Amniotic stem cell (primary cell): ENCODE measurements around the gene SETD7.

ENCODE experiments used
- DNase-seq: peaks from one replicate; lab custom pipeline; 2025; lab: John Stamatoyannopoulos, UW

Gene SETD7

GRCh38 chr4:139574641-139575040 lies 18.6 kb upstream of the SETD7 start:
- DNase-seq = no peak

- no peak for DNase-seq
Observed at GRCh38 chr4:139568206-139568955, 12.4 kb upstream of the SETD7 start.

DNA sequence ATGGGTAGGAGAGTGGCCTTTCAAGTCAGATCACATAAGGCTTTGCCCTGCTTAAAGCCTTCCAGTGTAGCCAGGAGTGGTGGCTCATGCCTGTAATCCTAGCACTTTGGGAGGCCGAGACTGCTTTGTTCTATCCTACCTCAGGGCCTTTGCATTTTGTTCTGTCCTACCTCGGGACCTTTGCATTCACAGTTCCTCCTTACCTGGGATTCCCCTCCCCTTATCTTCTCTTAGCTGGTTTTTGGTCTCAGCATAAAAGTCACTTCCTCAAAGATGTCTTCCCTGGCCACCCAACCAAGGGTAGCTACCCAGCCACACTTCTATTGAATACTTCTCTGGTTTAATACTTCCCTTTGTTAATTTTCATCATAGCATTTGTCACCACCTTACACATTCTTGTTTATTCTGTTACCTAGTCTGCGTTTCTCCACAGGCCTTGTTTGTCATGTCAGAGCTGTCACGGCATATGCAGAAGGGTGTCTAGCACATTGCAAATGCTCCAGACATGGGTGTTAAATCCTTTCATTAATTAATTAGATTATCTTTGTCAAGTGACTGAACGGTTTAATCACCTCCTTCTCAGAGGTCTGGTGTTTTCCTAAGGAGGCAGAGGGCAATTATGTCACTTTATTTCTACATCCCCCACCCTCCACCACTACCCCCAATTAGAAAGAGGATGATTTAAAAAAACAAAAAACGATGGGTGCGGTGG lies 11.3 kb upstream of the SETD7 start:
- no peak for DNase-seq

DNA sequence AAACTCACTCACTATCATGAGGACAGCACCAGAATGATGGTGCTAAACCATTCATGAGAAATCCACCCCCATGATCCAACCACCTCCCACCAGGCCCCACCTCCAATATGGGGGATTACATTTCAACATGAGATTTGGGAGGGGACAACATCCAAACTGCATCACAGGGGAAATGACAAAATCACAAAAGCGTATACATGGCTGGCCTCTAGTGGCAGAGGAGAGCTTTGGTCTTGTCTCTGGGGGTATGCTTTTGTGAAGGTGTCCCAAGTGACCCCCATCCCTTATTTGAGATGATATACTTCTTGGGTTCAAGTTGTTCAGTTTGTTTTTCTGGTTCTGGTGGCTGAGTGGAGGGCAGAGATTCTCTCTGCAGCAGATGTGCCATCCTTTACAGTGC lies 8.5 kb upstream of the SETD7 start:
- DNase-seq = no peak

DNA sequence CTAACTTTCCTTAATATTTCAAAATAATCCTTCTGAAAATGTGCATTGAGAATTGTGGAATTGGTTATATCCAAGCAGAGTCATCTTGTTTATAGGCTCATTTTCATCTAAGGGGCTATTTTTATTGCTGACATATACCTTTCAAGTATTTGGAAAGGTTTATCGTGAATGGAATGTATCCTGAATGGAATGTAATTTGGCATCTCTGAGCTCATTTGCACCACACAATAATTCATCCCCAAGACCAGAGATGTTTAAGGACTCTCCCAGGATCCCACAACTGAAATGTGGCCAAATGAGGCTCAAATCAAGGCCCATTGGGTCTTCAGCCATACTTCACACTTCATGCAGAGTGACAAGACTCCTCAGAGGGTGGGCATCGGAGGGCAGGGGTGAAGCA lies 7.5 kb upstream of the SETD7 start:
- DNase-seq = no peak

- no peak for DNase-seq
Observed at GRCh38 chr4:139562839-139563238, 6.8 kb upstream of the SETD7 start.

DNA sequence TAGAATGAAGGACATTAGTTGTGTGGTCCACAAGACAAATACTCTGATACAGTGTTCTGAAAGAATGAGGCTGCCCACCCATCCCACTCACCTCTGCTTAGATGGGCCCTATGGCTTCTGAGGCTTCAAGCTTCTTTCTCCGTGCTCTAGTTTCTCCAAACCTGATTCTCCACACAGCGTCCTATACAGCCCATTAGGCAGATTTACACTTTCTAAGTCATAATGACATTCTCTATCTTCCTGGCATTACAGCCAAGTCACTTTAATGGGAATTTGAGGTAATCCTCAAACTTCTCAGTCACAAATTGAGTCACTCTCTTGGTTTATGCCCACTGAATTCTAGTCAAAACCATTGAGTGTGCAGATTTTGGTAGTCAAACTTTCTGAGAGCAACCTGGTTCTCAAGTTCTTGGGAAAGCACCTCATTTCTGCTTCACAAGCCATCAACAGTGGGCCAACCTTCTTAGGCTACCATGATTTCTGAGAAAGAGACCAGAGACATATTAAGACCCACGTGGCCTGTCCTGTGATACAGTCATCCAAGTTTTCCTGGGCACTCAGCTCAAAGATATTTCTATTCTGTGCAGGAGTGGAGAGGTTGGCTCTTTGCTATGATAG lies 6.2 kb upstream of the SETD7 start:
- no peak for DNase-seq

DNA sequence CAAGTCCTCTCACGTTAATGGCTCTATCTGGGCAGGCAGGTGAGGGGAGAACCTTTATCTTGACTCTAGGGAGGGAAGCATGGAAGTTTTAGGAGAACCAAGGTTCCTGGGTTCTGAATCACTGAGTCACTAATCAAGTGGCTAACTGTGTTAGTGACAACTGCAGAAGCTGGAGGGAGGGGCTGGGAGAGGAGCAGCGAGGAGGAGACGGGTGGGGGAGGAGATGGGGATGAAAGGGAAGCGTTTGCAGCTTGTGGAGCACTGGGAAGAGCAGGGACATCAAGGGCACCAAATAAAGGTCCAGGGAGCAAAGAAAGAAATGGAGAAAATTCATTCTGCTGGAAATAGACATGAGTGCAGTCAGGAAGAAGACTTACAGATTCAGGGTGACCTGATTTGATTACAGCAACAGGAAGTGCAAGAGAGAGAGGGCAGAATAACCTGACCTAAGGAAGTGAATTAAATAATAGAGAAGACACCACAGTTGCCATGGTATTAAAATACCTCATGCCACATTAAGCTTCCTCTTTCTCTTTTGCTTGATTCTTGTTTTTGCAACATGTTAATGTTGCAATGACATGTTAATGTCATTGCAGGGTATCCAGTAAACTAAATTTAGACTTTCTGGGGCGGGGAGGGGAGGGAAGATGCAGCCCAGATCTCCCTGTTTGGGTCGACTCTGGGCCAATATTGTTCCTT lies 4.5 kb upstream of the SETD7 start:
- no peak for DNase-seq

DNA sequence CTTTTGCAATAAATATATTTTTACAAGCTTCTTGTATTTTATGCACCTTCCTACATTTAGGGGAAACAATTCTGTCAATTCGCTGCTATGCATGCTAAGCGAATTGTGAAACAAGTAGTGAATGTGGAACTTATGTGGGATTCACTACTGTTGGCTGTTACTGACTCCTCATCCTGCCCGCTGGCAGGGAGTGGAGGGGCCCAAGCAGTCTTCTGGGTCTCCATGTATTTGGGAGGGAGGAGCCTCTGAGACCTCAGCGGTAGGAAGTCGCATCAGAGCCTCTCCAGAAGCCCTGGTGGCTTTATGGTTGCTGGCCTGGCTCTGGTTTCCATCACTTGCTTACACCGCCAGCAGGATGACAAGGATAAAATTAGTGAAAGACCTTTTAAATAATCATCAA lies 3.7 kb upstream of the SETD7 start:
- no peak for DNase-seq

- DNase-seq = no peak
Observed at GRCh38 chr4:139559089-139559479, 3.1 kb upstream of the SETD7 start.

GRCh38 chr4:139558235-139559088 lies 2.4 kb upstream of the SETD7 start:
- no peak for DNase-seq

DNA sequence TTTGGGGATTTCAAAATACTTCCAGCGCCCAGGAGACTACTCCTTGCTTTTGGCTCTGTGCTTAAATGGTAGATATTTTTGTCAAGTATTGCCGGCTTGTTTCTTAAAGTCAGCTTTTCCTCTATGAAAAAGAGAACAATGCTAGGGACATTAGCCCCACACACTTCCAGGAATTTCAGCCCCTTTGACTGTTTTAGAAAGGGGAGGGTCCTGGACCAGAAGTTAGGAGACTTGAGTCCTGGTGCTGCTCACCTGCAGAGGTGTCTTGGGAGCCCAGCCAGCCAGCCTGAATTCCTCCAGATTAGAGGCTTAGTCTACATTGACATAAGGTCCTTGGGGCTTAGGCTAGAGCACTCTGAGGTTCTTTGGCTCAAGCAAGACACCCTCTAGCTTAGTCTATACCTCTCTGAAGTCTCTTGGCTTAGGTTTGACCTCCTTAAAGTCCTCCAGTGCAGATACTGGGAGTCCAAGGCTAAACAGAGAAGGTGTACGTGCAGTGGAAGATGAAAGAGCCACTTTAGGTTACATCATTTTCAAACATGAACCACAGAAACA lies 1.6 kb upstream of the SETD7 start:
- no peak for DNase-seq

DNA sequence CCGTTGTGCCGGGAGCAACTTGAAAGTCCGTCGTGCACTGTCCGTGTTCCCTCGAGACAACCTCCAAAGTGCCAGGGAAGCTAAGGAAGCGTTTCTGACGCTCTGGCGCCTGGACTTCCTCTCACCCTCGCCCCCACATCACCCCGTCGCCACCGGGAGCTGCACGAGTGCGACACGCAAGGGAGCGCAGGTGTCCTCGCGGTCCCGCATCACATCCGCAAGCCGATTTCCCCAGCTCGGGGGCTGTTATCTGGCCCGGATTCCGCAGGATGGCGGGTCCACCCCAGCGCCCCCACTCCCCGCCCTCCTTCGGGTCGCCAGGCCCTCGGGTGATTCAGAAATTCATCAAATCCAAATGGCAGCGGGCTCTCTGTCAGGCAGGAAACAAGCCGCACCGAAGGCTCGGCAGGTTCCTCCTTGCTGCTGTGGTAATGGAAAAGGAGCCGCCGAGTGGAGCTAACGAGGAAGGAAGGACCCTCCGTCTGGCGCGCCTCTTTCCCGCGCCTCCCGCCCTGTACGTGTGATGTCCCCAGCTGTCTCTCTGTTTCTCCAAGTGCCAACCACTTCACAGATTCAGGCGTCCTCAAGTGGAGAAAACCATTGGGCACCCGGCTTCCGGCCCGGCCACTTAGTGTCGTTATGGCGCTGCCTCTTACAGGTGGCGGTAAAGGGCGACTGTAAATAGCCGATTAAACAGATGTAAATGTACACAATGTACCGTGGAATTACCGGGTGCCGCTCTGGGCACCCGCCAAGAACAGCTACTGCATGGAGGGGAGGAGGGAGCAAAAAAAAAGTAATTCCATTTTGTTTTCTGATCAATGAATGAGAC lies 921 bp upstream of the SETD7 start:
- no peak for DNase-seq

GRCh38 chr4:139555705-139556070 lies 331 bp downstream of the SETD7 start:
- no peak for DNase-seq

GRCh38 chr4:139554893-139555704 lies 920 bp downstream of the SETD7 start:
- peak; percentile 84 for DNase-seq

DNA sequence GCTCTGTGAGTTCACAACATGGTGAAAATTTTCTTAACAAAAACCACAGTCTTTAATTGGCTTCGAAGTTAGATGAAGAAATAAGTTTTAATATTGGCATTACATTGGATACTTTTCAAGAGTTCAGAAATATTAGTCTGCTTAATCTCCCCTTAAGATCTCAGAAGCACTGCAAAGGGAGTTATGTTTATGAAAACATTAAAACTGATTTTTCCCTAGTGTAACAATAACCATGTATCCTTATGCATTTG lies 1.5 kb downstream of the SETD7 start:
- DNase-seq = no peak

- DNase-seq = no peak
Observed at GRCh38 chr4:139553751-139554641, 2.0 kb downstream of the SETD7 start.

DNA sequence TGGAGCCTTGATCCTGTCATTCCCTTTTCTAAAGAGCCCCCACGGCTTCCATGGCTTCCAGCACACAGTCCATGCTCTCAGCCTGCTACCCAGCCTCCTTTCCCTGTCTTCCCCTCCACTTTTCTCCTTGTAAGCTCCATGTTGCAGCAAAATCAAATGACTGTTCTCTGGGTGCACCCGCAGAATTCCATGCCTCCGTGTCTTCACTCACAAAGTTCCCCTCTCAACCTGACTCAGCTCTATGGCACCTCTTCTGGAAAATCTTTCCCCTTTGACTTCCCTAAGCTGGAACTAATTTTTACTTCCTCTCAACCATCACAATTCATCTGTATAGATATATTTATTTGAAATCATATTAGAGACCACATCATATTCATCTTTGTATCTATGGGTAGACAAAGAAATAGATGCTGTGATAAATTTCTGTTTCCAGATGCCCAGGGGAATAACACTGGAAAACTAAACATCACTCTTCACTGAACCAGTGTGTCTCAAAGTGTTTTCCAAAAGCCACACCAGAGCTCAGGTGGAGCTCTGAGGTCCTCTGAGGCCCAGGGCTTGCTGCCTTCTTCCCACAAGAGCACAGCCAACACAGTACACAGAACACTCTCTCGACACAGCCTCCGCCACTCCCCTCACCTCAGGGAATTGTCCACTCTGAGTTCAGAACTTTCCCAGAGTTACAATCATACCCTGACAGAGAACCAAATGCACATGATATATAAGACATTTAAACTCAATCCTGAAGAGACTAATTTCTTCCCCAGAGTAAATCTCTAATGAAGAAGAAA lies 3.3 kb downstream of the SETD7 start:
- DNase-seq = no peak
